AG04450 (cell line): ENCODE results near the gene SKIC2. TPM values are rescaled to one million over a fixed set of nuclear protein-coding genes. Genes with fewer than 3 reads are reported as not detected.

Experiments
- CTCF ChIA-PET: fragments of 300-600, 350-600 bp; formaldehyde crosslinking; extraction: SDS; loops from one replicate; lab custom pipeline; 2022; ENCODE audit warnings: antibody characterized with exemption, inconsistent platforms; lab: Charles Lee
- POLR2A ChIA-PET: fragments of 350-600 bp; formaldehyde crosslinking; extraction: SDS; loops from one replicate; lab custom pipeline; 2021; ENCODE audit warnings: antibody characterized with exemption, inconsistent platforms; lab: Yijun Ruan, JAX
- DNase-seq: peaks from one replicate; pipeline ENCODE4 v3.0.0-alpha.2; 2011; ENCODE audit warnings: low read depth, low spot score
- H3K27ac ChIP-seq: one replicate; pipeline ENCODE4 v1.5.1; 2012; ENCODE audit warnings: low read depth, low read length, control low read depth
- H3K27me3 ChIP-seq: one replicate; pipeline ENCODE4 v1.6.0; 2012; ENCODE audit warnings: low read length; ENCODE audit not compliant: control insufficient read depth, insufficient read depth
- H3K4me3 ChIP-seq: 2 replicates; pipeline ENCODE4 v1.5.1; 2011; ENCODE audit warnings: mild to moderate bottlenecking, low read depth, low read length, control low read depth
- H3K9me3 ChIP-seq: 2 replicates; pipeline ENCODE4 v1.5.1; 2012; ENCODE audit warnings: low read length; ENCODE audit not compliant: control insufficient read depth, insufficient read depth
- polyA plus RNA-seq: library from polyadenylated mRNA; depleted of rRNA; stranded (reverse); fragments of >200 nt; gene quantifications from 2 replicates; pipeline ENCODE4 v1.2.3, GENCODE V29; 2011
- TF ChIP-seq, protein P1 (sequence below): IDR thresholded peaks from 2 replicates; pipeline ENCODE4 v1.5.1; 2011; ENCODE audit warnings: low read depth, low read length, control low read depth, inconsistent platforms

Gene SKIC2
- polyA plus RNA-seq, 1 experiment = 26.0 TPM

DNA sequence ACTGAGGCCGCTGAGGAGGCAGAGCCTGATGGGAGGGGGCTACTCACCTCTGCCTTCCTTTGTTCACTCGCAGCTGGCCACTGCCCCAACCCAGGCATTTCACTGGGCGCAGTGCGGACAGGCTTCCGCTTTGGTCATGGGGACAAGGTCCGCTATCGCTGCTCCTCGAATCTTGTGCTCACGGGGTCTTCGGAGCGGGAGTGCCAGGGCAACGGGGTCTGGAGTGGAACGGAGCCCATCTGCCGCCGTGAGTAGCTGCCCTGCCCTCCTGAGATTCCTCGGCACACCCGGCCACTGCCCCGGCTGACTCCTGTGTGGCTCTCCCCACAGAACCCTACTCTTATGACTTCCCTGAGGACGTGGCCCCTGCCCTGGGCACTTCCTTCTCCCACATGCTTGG lies 25.4 kb upstream of the SKIC2 start:
- Histone ChIP-seq H3K9me3 (no peaks in the 10 kb centered on the region), H3K27ac (no peak overlapping the region), H3K4me3 (no peak overlapping the region), H3K27me3 (no peaks in the 10 kb centered on the region)
- ChIA-PET CTCF (no interaction called here), POLR2A (no interaction called here)
- TF ChIP-seq, protein P1, sequence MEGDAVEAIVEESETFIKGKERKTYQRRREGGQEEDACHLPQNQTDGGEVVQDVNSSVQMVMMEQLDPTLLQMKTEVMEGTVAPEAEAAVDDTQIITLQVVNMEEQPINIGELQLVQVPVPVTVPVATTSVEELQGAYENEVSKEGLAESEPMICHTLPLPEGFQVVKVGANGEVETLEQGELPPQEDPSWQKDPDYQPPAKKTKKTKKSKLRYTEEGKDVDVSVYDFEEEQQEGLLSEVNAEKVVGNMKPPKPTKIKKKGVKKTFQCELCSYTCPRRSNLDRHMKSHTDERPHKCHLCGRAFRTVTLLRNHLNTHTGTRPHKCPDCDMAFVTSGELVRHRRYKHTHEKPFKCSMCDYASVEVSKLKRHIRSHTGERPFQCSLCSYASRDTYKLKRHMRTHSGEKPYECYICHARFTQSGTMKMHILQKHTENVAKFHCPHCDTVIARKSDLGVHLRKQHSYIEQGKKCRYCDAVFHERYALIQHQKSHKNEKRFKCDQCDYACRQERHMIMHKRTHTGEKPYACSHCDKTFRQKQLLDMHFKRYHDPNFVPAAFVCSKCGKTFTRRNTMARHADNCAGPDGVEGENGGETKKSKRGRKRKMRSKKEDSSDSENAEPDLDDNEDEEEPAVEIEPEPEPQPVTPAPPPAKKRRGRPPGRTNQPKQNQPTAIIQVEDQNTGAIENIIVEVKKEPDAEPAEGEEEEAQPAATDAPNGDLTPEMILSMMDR = no peak
- DNase-seq = no peak

DNA sequence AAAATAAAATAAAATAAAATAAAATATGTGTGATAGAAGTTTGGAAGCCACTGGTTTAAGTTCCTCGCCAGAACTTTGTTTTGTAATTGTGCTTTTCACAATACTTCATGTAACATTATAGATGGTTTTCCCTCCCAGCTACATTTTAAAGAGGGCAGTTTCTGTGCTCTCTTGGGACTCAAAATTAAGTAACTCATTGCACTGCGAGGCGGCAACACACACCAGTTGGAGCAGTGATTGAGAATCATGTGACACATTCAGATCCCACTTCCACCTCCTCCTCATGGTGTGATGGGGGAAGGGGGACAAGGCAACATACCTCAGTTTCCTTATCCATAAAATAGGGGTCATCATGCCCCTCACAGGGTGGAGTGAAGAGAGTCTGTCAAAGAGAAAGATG lies 24.0 kb upstream of the SKIC2 start:
- CTCF ChIA-PET = no interaction called here
- POLR2A ChIA-PET = no interaction called here
- no peak overlapping the region for H3K27ac ChIP-seq
- H3K9me3 ChIP-seq = no peaks in the 10 kb centered on the region
- no peak overlapping the region for H3K4me3 ChIP-seq
- no peak for DNase-seq
- TF ChIP-seq, protein P1 = no peak
- H3K27me3 ChIP-seq = no peaks in the 10 kb centered on the region

DNA sequence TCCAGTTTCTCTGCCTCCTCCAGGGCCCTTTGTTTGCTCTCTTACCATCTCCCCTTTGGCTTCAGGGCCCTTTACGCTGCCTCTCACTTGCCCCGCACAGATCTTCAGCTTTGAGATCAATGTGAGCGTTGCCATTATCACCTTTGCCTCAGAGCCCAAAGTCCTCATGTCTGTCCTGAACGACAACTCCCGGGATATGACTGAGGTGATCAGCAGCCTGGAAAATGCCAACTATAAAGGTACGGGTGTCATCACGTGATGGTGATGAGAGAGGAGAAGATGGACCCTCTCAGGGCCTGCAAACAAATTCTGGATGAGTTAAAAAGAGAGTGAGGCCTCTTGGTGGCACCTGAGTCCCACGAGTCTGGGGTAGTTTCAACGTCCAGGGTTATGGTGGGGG lies 23.2 kb upstream of the SKIC2 start:
- ChIA-PET POLR2A (no interaction called here), CTCF (no interaction called here)
- H3K27ac ChIP-seq = no peak overlapping the region
- TF ChIP-seq, protein P1 = no peak
- DNase-seq = no peak
- H3K9me3 ChIP-seq = no peaks in the 10 kb centered on the region
- no peaks in the 10 kb centered on the region for H3K27me3 ChIP-seq
- no peak overlapping the region for H3K4me3 ChIP-seq

DNA sequence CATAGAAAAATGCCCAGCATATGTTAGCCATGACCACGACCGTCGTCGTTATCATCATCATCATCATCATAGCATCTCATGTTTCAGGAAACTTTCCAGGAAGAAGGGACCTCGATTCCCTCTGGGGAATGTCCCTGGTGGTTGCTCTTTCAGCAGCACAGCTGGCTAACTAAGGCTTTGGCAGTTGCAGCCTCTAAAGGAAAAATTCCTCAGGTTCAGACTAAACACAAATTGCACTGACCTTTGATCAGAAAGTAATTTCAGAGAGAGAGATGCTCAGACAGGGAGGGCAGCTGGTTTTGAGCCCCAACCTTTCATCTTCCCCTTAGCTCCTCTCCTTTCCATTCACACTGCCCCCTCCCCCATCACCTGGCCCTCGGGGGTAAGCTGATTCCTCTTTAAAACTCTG lies 18.7 kb upstream of the SKIC2 start:
- TF ChIP-seq, protein P1 = no peak; the same call in 1 of the 2 replicates
- DNase-seq = no peak
- Histone ChIP-seq H3K9me3 (no peaks in the 10 kb centered on the region), H3K4me3 (no peak overlapping the region), H3K27me3 (no peaks in the 10 kb centered on the region), H3K27ac (no peak overlapping the region)
- POLR2A ChIA-PET = no interaction called here
- CTCF ChIA-PET = interaction anchor here (1.3 to 2.6 kb wide), 2 partner anchors 11 to 12 kb away, joined by 3 to 16 read pairs; no protein-coding TSS in a partner anchor

DNA sequence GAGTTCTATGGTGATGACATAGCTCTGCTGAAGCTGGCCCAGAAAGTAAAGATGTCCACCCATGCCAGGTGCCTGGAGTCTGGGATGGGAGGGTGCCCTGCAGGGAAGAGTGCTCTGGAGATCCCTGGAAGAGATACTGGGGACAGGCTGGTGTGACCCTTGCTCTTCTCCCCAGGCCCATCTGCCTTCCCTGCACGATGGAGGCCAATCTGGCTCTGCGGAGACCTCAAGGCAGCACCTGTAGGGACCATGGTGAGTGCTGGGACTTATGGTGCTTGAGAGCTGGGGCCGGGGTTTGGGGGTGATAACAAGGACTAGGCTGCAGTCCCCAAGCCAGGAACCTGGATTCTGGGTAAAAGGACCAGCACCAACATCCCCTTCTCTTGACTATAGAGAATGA lies 15.2 kb upstream of the SKIC2 start:
- DNase-seq = no peak
- ChIA-PET POLR2A (no interaction called here), CTCF (interaction anchor here (1.5 kb wide), 1 partner anchor 9 kb away, joined by 5 read pairs; no protein-coding TSS in a partner anchor)
- Histone ChIP-seq H3K27me3 (no peaks in the 10 kb centered on the region), H3K27ac (no peak overlapping the region), H3K4me3 (no peak overlapping the region), H3K9me3 (no peaks in the 10 kb centered on the region; the same call in 1 of the 2 replicates)
- TF ChIP-seq, protein P1 = no peak
